Measurements from ENCODE around the gene CD68.

Gene CD68

DNA sequence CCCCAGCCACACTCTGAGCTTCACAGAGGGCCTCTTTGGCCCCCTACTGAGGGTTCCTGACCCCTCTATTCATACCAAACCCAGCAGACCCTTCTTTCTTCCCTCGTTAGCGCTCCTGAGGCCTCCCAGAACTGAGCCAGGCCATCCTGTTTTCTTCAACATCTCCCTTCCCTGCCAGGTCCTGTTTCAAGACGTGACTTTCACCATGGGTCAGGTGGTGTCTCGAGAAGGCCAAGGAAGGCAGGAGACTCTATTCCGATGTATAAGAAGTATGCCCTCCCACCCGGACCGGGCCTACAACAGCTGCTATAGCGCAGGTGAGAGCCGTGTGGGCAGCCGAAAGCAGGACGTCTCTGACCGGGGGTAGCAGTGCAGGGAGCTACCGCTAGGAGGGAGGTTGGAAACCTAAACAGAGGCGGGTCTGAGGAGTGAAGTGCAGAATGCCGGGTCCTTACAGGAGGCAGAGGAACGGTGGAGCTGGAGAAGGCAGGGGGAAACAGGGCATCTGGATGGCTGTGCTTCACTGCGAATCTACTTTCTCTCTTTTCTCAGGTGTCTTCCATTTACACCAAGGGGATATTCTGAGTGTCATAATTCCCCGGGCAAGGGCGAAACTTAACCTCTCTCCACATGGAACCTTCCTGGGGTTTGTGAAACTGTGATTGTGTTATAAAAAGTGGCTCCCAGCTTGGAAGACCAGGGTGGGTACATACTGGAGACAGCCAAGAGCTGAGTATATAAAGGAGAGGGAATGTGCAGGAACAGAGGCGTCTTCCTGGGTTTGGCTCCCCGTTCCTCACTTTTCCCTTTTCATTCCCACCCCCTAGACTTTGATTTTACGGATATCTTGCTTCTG, 19.0 kb upstream of the CD68 start:
- H3K27ac ChIP-seq (ENCODE audit: low read length): peak overlapping the region; percentile 99
- H3K36me3 ChIP-seq (ENCODE audit: control insufficient read depth in 2 of 2, insufficient read depth in 2 of 2, low read length in 2 of 2): peaks cover 12 to 13% of the 10 kb centered on the region in 2 donors
- H3K4me1 ChIP-seq (ENCODE audit: control insufficient read depth, insufficient read depth, low read length): peaks cover 72% of the 10 kb centered on the region
- peak overlapping the region; percentile 72 to 86 for H3K9ac ChIP-seq (ENCODE audit: low read length in 2 of 2)
- no peaks in the 10 kb centered on the region for H3K27me3 ChIP-seq (ENCODE audit: control insufficient read depth in 1 of 2, insufficient read depth in 2 of 2, low read length in 2 of 2)
- H3K9me3 ChIP-seq (ENCODE audit: control insufficient read depth in 2 of 2, low read length in 2 of 2): no peaks in the 10 kb centered on the region
- H3K4me3 ChIP-seq (ENCODE audit: low read length in 2 of 2): peak overlapping the region; percentile 78 to 88

DNA sequence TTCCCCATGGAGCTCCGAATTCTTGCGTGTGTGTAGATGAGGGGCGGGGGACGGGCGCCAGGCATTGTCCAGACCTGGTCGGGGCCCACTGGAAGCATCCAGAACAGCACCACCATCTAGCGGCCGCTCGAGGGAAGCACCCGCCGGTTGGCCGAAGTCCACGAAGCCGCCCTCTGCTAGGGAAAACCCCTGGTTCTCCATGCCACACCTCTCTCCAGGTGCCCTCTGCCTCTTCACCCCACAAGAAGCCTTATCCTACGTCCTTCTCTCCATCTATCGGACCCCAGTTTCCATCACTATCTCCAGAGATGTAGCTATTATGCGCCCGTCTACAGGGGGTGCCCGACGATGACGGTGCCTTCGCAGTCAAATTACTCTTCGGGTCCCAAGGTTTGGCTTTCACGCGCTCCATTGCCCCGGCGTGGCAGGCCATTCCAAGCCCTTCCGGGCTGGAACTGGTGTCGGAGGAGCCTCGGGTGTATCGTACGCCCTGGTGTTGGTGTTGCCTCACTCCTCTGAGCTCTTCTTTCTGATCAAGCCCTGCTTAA, 18.3 kb upstream of the CD68 start:
- H3K4me1 ChIP-seq (ENCODE audit: control insufficient read depth, insufficient read depth, low read length): peaks cover 72% of the 10 kb centered on the region
- H3K4me3 ChIP-seq (ENCODE audit: low read length in 2 of 2): peak overlapping the region; percentile 78 to 88
- H3K27me3 ChIP-seq (ENCODE audit: control insufficient read depth in 1 of 2, insufficient read depth in 2 of 2, low read length in 2 of 2): no peaks in the 10 kb centered on the region

DNA sequence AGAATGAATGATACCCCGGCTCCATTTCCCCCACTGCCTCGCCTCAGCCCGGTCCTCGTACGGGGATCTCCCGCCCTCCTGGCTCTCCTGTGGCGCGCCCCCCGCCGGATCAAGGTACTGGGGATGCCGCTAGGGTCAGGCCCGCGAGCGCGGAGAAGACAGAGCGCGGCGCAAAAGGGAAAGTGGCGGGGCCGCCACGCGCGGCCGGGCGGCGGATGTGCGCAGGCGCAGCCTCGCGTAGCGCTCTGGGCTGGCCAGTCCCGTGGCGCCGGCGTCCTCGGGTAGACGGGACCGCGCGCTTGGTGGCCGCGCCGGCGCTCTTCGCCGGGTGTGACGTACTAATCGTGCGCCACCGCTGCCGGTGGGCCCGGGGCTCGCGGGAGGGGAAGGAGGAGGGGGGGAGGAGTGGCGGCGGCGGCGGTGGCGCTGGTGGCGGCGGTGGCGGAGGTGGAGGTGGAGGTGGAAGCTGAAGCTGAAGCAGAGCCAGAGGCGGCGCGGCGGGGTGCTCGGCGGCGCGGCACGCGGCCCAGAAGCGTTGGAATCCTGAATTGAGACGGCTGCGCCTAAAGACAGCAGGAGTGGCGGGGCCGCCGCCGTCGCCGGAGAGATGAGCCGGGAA, 17.7 kb upstream of the CD68 start, which contains the start of gene SENP3:
TSS of gene SENP3 (plus strand) at position 331 of the 619 bp plus-strand sequence. CDS start 1,158 bp downstream, outside the sequence.
- peaks cover 72% of the 10 kb centered on the region for H3K4me1 ChIP-seq (ENCODE audit: control insufficient read depth, insufficient read depth, low read length)

More for the DNA sequence above, 18.3 kb upstream of the CD68 start:
- H3K9me3 ChIP-seq (ENCODE audit: control insufficient read depth in 2 of 2, low read length in 2 of 2): no peaks in the 10 kb centered on the region
- peaks cover 14 to 17% of the 10 kb centered on the region in 2 donors for H3K36me3 ChIP-seq (ENCODE audit: control insufficient read depth in 2 of 2, insufficient read depth in 2 of 2, low read length in 2 of 2)
- peak overlapping the region; percentile 79 to 86 for H3K9ac ChIP-seq (ENCODE audit: low read length in 2 of 2)
- H3K27ac ChIP-seq (ENCODE audit: low read length): peak overlapping the region; percentile 99

DNA sequence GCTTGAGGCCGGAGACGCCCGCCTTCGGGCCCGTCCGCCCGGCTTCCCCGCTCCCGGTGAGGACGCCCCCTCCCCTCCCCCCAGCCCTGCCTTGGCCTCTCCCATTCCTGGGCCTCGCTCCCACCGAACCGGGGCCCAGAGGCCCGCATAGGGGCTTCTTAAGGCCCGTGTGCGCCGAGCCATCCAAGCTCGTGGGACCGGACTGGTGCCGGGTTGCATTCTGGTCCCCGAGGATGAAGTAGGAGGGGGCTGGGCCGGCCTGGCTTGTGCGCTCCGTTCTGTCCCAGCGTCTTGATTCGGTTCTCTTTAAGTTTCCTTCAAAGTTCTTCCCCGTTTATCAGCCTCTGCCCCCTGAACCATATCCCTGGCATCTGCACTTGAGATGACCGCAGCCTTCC, 17.2 kb upstream of the CD68 start:
- H3K4me3 ChIP-seq (ENCODE audit: low read length in 2 of 2): peak overlapping the region; percentile 83 to 88
- peaks cover 72% of the 10 kb centered on the region for H3K4me1 ChIP-seq (ENCODE audit: control insufficient read depth, insufficient read depth, low read length)
- H3K9ac ChIP-seq (ENCODE audit: low read length in 2 of 2): peak overlapping the region; percentile 89 to 90
- no peaks in the 10 kb centered on the region for H3K9me3 ChIP-seq (ENCODE audit: control insufficient read depth in 2 of 2, low read length in 2 of 2)
- peak overlapping the region; percentile 99 for H3K27ac ChIP-seq (ENCODE audit: low read length)
- H3K27me3 ChIP-seq (ENCODE audit: control insufficient read depth in 1 of 2, insufficient read depth in 2 of 2, low read length in 2 of 2): no peaks in the 10 kb centered on the region
- peaks cover 20 to 22% of the 10 kb centered on the region in 2 donors for H3K36me3 ChIP-seq (ENCODE audit: control insufficient read depth in 2 of 2, insufficient read depth in 2 of 2, low read length in 2 of 2)

More for the DNA sequence above, 17.7 kb upstream of the CD68 start, which contains the start of gene SENP3:
- H3K27me3 ChIP-seq (ENCODE audit: control insufficient read depth in 1 of 2, insufficient read depth in 2 of 2, low read length in 2 of 2): no peaks in the 10 kb centered on the region
- H3K9ac ChIP-seq (ENCODE audit: low read length in 2 of 2): peak within 1 kb of the TSS; percentile 89 to 90
- peak within 1 kb of the TSS; percentile 83 to 88 for H3K4me3 ChIP-seq (ENCODE audit: low read length in 2 of 2)
- no peaks in the 10 kb centered on the region for H3K9me3 ChIP-seq (ENCODE audit: control insufficient read depth in 2 of 2, low read length in 2 of 2)
- peaks cover 15 to 18% of the 10 kb centered on the region in 2 donors for H3K36me3 ChIP-seq (ENCODE audit: control insufficient read depth in 2 of 2, insufficient read depth in 2 of 2, low read length in 2 of 2)
- H3K27ac ChIP-seq (ENCODE audit: low read length): peak within 1 kb of the TSS; percentile 99

DNA sequence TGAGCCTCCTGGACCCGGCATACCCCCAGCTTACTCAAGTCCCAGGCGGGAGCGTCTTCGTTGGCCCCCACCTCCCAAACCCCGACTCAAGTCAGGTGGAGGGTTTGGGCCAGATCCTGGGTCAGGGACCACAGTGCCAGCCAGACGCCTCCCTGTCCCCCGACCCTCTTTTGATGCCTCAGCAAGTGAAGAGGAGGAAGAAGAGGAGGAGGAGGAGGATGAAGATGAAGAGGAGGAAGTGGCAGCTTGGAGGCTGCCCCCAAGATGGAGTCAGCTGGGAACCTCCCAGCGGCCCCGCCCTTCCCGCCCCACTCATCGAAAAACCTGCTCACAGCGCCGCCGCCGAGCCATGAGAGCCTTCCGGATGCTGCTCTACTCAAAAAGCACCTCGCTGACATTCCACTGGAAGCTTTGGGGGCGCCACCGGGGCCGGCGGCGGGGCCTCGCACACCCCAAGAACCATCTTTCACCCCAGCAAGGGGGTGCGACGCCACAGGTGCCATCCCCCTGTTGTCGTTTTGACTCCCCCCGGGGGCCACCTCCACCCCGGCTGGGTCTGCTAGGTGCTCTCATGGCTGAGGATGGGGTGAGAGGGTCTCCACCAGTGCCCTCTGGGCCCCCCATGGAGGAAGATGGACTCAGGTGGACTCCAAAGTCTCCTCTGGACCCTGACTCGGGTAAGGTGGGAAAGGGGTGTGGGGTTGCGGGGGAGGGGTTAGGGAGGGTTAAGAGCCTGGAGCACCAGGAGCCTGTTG, 16.1 kb upstream of the CD68 start:
- Histone ChIP-seq H3K9me3 (ENCODE audit: control insufficient read depth in 2 of 2, low read length in 2 of 2) (no peaks in the 10 kb centered on the region), H3K4me3 (ENCODE audit: low read length in 2 of 2) (peak overlapping the region in 1 of 2 donors; percentile 88), H3K9ac (ENCODE audit: low read length in 2 of 2) (peak overlapping the region; percentile 13 to 90), H3K4me1 (ENCODE audit: control insufficient read depth, insufficient read depth, low read length) (peaks cover 62% of the 10 kb centered on the region), H3K27ac (ENCODE audit: low read length) (no peak overlapping the region), H3K36me3 (ENCODE audit: control insufficient read depth in 2 of 2, insufficient read depth in 2 of 2, low read length in 2 of 2) (peaks cover 20 to 27% of the 10 kb centered on the region in 2 donors), H3K27me3 (ENCODE audit: control insufficient read depth in 1 of 2, insufficient read depth in 2 of 2, low read length in 2 of 2) (no peaks in the 10 kb centered on the region)

DNA sequence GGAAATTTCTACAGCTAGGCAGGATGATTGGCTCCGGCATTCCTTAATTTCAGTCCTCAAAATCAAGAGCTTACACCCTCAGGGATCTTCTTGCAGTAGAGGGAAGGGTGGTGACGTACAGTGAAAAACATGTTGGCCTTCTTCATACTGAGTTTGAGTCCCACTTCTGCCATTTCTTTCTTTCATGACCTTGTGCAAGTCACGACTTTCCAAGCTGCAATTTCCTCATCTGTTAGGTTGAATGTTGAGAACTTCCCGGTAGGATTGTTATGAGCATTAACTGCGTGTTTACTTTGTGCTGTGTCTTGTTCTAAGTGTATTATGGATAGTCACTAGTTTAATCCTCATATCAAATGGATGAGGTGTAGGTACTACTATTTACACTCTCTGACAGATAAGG, 9.9 kb upstream of the CD68 start:
- no peak overlapping the region for H3K27ac ChIP-seq (ENCODE audit: low read length)
- H3K4me3 ChIP-seq (ENCODE audit: low read length in 2 of 2): no peak overlapping the region
- no peaks in the 10 kb centered on the region for H3K9me3 ChIP-seq (ENCODE audit: control insufficient read depth in 2 of 2, low read length in 2 of 2)
- no peaks in the 10 kb centered on the region for H3K27me3 ChIP-seq (ENCODE audit: control insufficient read depth in 1 of 2, insufficient read depth in 2 of 2, low read length in 2 of 2)
- peaks cover 45 to 47% of the 10 kb centered on the region in 2 donors for H3K36me3 ChIP-seq (ENCODE audit: control insufficient read depth in 2 of 2, insufficient read depth in 2 of 2, low read length in 2 of 2)
- peaks cover 21% of the 10 kb centered on the region for H3K4me1 ChIP-seq (ENCODE audit: control insufficient read depth, insufficient read depth, low read length)
- H3K9ac ChIP-seq (ENCODE audit: low read length in 2 of 2): no peak overlapping the region

DNA sequence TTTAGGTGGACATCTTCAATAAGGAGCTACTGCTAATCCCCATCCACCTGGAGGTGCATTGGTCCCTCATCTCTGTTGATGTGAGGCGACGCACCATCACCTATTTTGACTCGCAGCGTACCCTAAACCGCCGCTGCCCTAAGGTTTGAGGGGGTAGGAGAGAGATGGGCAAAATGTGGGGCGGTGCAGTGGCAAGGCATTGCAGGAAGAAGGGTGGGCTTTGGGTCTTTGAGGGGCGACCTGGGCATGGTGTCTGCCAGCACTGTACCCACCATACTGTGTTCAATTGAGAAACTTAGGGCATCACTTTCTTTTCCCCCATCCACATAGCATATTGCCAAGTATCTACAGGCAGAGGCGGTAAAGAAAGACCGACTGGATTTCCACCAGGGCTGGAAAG, 9.1 kb upstream of the CD68 start:
- Histone ChIP-seq H3K27ac (ENCODE audit: low read length) (no peak overlapping the region), H3K27me3 (ENCODE audit: control insufficient read depth in 1 of 2, insufficient read depth in 2 of 2, low read length in 2 of 2) (no peaks in the 10 kb centered on the region), H3K9ac (ENCODE audit: low read length in 2 of 2) (no peak overlapping the region), H3K4me1 (ENCODE audit: control insufficient read depth, insufficient read depth, low read length) (peaks cover 25% of the 10 kb centered on the region), H3K36me3 (ENCODE audit: control insufficient read depth in 2 of 2, insufficient read depth in 2 of 2, low read length in 2 of 2) (peaks cover 45 to 47% of the 10 kb centered on the region in 2 donors), H3K9me3 (ENCODE audit: control insufficient read depth in 2 of 2, low read length in 2 of 2) (no peaks in the 10 kb centered on the region), H3K4me3 (ENCODE audit: low read length in 2 of 2) (no peak overlapping the region)

DNA sequence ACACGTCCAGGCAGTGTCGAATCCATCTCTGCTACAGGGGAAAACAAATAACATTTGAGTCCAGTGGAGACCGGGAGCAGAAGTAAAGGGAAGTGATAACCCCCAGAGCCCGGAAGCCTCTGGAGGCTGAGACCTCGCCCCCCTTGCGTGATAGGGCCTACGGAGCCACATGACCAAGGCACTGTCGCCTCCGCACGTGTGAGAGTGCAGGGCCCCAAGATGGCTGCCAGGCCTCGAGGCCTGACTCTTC, 7.2 kb upstream of the CD68 start:
- H3K36me3 ChIP-seq (ENCODE audit: control insufficient read depth in 2 of 2, insufficient read depth in 2 of 2, low read length in 2 of 2): peaks cover 54% of the 10 kb centered on the region in 2 donors
- H3K27ac ChIP-seq (ENCODE audit: low read length): peak overlapping the region; percentile 92
- H3K4me3 ChIP-seq (ENCODE audit: low read length in 2 of 2): peak overlapping the region; percentile 84 to 96
- H3K27me3 ChIP-seq (ENCODE audit: control insufficient read depth in 1 of 2, insufficient read depth in 2 of 2, low read length in 2 of 2): no peaks in the 10 kb centered on the region
- peak overlapping the region; percentile 81 to 83 for H3K9ac ChIP-seq (ENCODE audit: low read length in 2 of 2)
- H3K4me1 ChIP-seq (ENCODE audit: control insufficient read depth, insufficient read depth, low read length): peaks cover 28% of the 10 kb centered on the region
- H3K9me3 ChIP-seq (ENCODE audit: control insufficient read depth in 2 of 2, low read length in 2 of 2): no peaks in the 10 kb centered on the region

DNA sequence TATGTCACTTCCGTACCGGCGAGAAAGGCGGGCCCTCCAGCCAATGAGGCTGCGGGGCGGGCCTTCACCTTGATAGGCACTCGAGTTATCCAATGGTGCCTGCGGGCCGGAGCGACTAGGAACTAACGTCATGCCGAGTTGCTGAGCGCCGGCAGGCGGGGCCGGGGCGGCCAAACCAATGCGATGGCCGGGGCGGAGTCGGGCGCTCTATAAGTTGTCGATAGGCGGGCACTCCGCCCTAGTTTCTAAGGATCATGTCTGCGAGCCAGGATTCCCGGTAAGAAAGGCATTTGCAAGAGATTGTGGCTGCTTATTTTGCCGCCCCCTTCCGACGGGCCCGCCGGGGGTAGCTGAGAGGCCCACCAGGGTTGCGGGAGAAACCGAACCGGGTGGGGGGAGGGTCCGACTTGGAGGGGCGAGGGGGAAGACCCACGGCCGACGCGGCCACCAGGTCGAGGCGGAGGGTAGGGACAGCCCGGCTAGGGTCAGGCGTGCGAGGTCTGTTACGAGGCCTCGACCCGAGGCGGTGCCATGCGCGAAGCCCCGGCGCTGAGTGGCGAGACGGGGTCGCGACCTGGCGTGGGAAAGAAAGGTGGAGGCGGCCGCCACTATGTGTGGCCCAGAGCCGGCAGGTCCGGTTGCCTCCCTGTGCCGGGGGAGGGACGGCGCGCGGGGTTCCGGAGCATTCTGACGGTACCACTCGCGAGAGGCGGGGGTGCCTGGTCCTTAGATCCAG, 6.7 kb upstream of the CD68 start:
- H3K4me1 ChIP-seq (ENCODE audit: control insufficient read depth, insufficient read depth, low read length): peaks cover 28% of the 10 kb centered on the region
- peaks cover 54 to 59% of the 10 kb centered on the region in 2 donors for H3K36me3 ChIP-seq (ENCODE audit: control insufficient read depth in 2 of 2, insufficient read depth in 2 of 2, low read length in 2 of 2)
- H3K9ac ChIP-seq (ENCODE audit: low read length in 2 of 2): peak overlapping the region; percentile 95 to 100
- H3K27ac ChIP-seq (ENCODE audit: low read length): peak overlapping the region; percentile 98
- H3K9me3 ChIP-seq (ENCODE audit: control insufficient read depth in 2 of 2, low read length in 2 of 2): no peaks in the 10 kb centered on the region
- H3K27me3 ChIP-seq (ENCODE audit: control insufficient read depth in 1 of 2, insufficient read depth in 2 of 2, low read length in 2 of 2): no peaks in the 10 kb centered on the region
- H3K4me3 ChIP-seq (ENCODE audit: low read length in 2 of 2): peak overlapping the region; percentile 91 to 96
